ENCODE data around the gene CFAP77. TPM values are rescaled to one million over a fixed set of nuclear protein-coding genes. Genes with fewer than 3 reads are reported as not detected.

The CFAP77 gene
- polyA plus RNA-seq, 1 donor from 2014 or later, result not detected

DNA sequence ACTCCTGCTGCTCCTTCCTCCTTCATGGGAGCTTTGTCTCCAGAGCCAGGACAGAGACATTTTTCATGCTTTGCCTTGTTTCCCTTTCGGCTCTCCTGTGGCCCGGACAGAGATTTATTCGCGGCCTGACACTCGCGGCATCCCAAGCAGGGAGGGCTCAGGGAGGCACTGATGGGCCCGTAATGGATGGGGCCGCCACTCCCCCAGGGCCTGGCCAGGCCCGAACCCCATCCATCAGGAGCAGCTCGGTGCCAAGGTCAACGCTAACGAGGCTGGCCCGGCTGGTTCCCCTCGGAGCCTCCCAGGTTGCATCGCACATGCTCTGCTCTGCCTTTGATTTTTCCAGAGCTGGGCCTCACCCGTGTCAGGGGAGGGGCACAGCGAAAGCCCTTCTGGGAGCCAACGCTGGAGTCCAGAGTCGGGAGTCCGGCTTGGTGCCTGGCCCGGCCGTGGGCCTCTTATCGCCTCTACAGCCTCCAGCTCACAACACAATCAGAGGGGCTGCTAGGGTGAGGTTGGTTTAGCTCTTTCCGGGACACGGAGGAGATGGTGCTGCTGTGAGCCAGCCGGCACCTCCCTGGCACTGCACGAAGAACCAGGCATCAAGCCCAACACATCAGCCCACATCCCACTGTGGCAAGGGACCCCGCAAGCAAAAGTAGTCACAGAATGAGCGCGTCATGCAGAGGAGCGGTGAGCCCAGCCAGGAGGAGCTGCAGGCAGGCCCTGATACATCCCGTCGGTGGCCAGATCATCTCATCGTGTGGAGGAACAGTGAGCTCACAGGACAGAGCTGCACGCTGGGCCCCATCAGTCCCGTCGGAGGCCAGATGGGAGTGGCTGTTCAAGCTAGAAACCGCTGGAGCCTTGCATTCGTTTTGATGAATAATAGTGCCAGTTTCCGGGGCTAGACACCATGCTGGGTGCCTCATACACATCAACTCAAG lies 100.2 kb downstream of the CFAP77 start:
- Histone ChIP-seq H2AFZ (ENCODE audit: low read depth, low read length) (no peak overlapping the region), H3K27me3 (ENCODE audit: insufficient read depth, low read depth, low read length) (peaks cover 2% of the 10 kb centered on the region), H3K9me2 (ENCODE audit: insufficient read depth, low read length) (no peaks in the 10 kb centered on the region), H3K27ac (ENCODE audit: low read length) (no peak overlapping the region), H3K9ac (ENCODE audit: low read length) (no peak overlapping the region), H4K20me1 (ENCODE audit: insufficient read depth) (no peaks in the 10 kb centered on the region), H3K4me3 (ENCODE audit: low read length) (no peak overlapping the region), H3K79me2 (replicated peaks; ENCODE audit: insufficient read depth, low read length) (no peaks in the 10 kb centered on the region), H3K36me3 (ENCODE audit: insufficient read depth, low read length) (no peaks in the 10 kb centered on the region), H3K4me2 (ENCODE audit: low read length) (no peak overlapping the region), H3K9me3 (ENCODE audit: low read length) (no peaks in the 10 kb centered on the region), H3F3A (ENCODE audit: insufficient read depth, low read length, poor library complexity, severe bottlenecking) (no peaks in the 10 kb centered on the region)
- TF ChIP-seq, protein P1, sequence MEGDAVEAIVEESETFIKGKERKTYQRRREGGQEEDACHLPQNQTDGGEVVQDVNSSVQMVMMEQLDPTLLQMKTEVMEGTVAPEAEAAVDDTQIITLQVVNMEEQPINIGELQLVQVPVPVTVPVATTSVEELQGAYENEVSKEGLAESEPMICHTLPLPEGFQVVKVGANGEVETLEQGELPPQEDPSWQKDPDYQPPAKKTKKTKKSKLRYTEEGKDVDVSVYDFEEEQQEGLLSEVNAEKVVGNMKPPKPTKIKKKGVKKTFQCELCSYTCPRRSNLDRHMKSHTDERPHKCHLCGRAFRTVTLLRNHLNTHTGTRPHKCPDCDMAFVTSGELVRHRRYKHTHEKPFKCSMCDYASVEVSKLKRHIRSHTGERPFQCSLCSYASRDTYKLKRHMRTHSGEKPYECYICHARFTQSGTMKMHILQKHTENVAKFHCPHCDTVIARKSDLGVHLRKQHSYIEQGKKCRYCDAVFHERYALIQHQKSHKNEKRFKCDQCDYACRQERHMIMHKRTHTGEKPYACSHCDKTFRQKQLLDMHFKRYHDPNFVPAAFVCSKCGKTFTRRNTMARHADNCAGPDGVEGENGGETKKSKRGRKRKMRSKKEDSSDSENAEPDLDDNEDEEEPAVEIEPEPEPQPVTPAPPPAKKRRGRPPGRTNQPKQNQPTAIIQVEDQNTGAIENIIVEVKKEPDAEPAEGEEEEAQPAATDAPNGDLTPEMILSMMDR (IDR thresholded peaks at IDR 0.05; ENCODE audit: poor library complexity, severe bottlenecking), result no peak
- TF ChIP-seq MXI1 (conservative IDR thresholded peaks at IDR 0.05; ENCODE audit: poor library complexity, severe bottlenecking) (no peak), REST (IDR thresholded peaks at IDR 0.05; ENCODE audit: borderline replicate concordance) (no peak), EP300 (conservative IDR thresholded peaks at IDR 0.05; ENCODE audit: poor library complexity, severe bottlenecking) (no peak), EZH2 (IDR thresholded peaks at IDR 0.05; ENCODE audit: borderline replicate concordance, insufficient read depth, low read length, poor library complexity, severe bottlenecking) (no peak), SMC3 (conservative IDR thresholded peaks at IDR 0.05; ENCODE audit: poor library complexity) (no peak), POLR2AphosphoS5 (IDR thresholded peaks at IDR 0.05) (no peak), RAD21 (conservative IDR thresholded peaks at IDR 0.05) (no peak)

GRCh38 chr9:132511191-132511999 lies 101.4 kb downstream of the CFAP77 start:
- TF ChIP-seq REST (IDR thresholded peaks at IDR 0.05; ENCODE audit: borderline replicate concordance) (no peak), MXI1 (conservative IDR thresholded peaks at IDR 0.05; ENCODE audit: poor library complexity, severe bottlenecking) (no peak), EP300 (conservative IDR thresholded peaks at IDR 0.05; ENCODE audit: poor library complexity, severe bottlenecking) (no peak), EZH2 (IDR thresholded peaks at IDR 0.05; ENCODE audit: borderline replicate concordance, insufficient read depth, low read length, poor library complexity, severe bottlenecking) (no peak), TAF1 (IDR thresholded peaks at IDR 0.05; ENCODE audit: low read depth) (no peak), RAD21 (conservative IDR thresholded peaks at IDR 0.05) (no peak), SMC3 (conservative IDR thresholded peaks at IDR 0.05; ENCODE audit: poor library complexity) (no peak), POLR2AphosphoS5 (IDR thresholded peaks at IDR 0.05) (no peak)
- TF ChIP-seq, protein P1 (IDR thresholded peaks at IDR 0.05; ENCODE audit: poor library complexity, severe bottlenecking), result no peak
- no peaks in the 10 kb centered on the region for H3K79me2 ChIP-seq (replicated peaks; ENCODE audit: insufficient read depth, low read length)

More at GRCh38 chr9:132511191-132511999, 101.4 kb downstream of the CFAP77 start:
- Histone ChIP-seq H4K20me1 (ENCODE audit: insufficient read depth) (no peaks in the 10 kb centered on the region), H3K27me3 (ENCODE audit: insufficient read depth, low read depth, low read length) (no peaks in the 10 kb centered on the region), H3K9ac (ENCODE audit: low read length) (no peak overlapping the region), H2AFZ (ENCODE audit: low read depth, low read length) (no peak overlapping the region), H3K27ac (ENCODE audit: low read length) (no peak overlapping the region), H3K4me3 (ENCODE audit: low read length) (no peak overlapping the region), H3K4me2 (ENCODE audit: low read length) (no peak overlapping the region), H3F3A (ENCODE audit: insufficient read depth, low read length, poor library complexity, severe bottlenecking) (no peaks in the 10 kb centered on the region), H3K9me3 (ENCODE audit: low read length) (no peaks in the 10 kb centered on the region), H3K36me3 (ENCODE audit: insufficient read depth, low read length) (no peaks in the 10 kb centered on the region), H3K9me2 (ENCODE audit: insufficient read depth, low read length) (no peaks in the 10 kb centered on the region)
